Type B pancreatic cell (in vitro differentiated cells): ENCODE measurements around the gene RWDD1. TPM values are rescaled to one million over a fixed set of nuclear protein-coding genes. Genes with fewer than 3 reads are reported as not detected.

Experiments used
- DNase-seq: peaks from one replicate; pipeline ENCODE4 v3.0.0; 2021; ENCODE audit warnings: mixed read lengths; ENCODE audit not compliant: unreplicated experiment; ENCODE audit errors: extremely low spot score
- H3K27ac Mint-ChIP-seq: 2 replicates; pipeline ENCODE4 v1.8.0; 2021; ENCODE audit warnings: mild to moderate bottlenecking, mixed read lengths
- H3K27me3 Mint-ChIP-seq: 2 replicates; pipeline ENCODE4 v1.8.0; 2021; ENCODE audit warnings: mixed read lengths
- H3K36me3 Mint-ChIP-seq: 2 replicates; pipeline ENCODE4 v1.8.0; 2021; ENCODE audit warnings: mixed read lengths
- H3K4me1 Mint-ChIP-seq: one replicate; pipeline ENCODE4 v1.8.0; 2021; ENCODE audit warnings: mixed read lengths; ENCODE audit not compliant: unreplicated experiment
- H3K4me3 Mint-ChIP-seq: 2 replicates; pipeline ENCODE4 v1.8.0; 2021; ENCODE audit warnings: mild to moderate bottlenecking, mixed read lengths
- H3K9me3 Mint-ChIP-seq: 2 replicates; pipeline ENCODE4 v1.8.0; 2021; ENCODE audit warnings: mixed read lengths
- total RNA-seq: library from RNA; stranded (reverse); gene quantifications from 2 replicates; pipeline ENCODE4 v1.2.1, GENCODE V29; 2021; ENCODE audit warnings: low replicate concordance
- TF ChIP-seq, protein P1 (sequence below): fragments of 200-600 bp; sonication (generic); conservative IDR thresholded peaks from 2 replicates; pipeline ENCODE4 v1.5.0; 2021; ENCODE audit warnings: antibody characterized with exemption, mild to moderate bottlenecking

Gene RWDD1
- total RNA-seq, 1 donor from 2014 or later: 40.0 TPM

DNA sequence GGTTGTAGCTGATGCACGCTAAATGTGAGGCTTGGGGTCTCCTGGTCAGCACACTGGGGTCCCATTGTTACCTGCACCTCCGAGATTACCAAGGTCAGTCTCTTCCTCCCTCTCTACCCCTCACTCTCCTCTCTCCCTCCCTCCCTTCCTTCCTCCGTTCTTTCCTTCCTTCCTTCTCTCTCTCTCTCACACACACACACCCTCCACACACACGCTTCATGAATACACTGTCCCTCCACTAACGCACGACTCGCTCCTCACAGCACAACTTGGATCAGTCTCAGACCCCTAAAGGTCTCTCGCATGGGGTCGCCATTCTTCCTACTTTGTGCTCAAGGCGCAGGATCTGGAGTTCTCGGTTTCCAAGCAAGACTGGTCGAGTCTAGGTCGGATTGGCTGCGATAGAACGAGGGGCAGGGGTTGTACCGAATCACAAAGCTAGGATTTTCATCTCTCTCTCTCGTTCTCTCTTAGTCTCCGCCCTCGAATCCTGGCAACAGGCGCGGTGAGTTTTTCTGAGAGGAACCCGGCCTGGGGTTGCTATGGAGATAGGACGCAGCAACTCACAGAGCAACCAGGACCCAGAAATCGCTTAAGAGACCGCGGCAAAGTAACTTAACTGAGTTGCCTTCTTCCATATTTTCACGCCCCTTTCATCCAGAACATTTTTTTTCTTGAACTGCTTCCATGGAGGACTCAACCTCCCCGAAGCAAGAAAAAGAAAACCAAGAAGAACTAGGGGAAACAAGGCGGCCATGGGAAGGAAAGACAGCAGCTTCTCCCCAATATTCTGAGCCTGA lies 44.8 kb downstream of the RWDD1 start, which contains the start of gene RSPH4A:
TSS of gene RSPH4A (plus strand) at position 543 of the 800 bp plus-strand sequence. CDS start at position 688, 145 bp downstream.
- H3K9me3 Mint-ChIP-seq: no peaks in the 10 kb centered on the region
- peak within 1 kb of the TSS; percentile 92 for H3K27ac Mint-ChIP-seq
- DNase-seq: peak; percentile 88
- H3K4me3 Mint-ChIP-seq: peak within 1 kb of the TSS; percentile 97
- H3K4me1 Mint-ChIP-seq: peaks cover 11% of the 10 kb centered on the region
- no peaks in the 10 kb centered on the region for H3K36me3 Mint-ChIP-seq
- TF ChIP-seq, protein P1, sequence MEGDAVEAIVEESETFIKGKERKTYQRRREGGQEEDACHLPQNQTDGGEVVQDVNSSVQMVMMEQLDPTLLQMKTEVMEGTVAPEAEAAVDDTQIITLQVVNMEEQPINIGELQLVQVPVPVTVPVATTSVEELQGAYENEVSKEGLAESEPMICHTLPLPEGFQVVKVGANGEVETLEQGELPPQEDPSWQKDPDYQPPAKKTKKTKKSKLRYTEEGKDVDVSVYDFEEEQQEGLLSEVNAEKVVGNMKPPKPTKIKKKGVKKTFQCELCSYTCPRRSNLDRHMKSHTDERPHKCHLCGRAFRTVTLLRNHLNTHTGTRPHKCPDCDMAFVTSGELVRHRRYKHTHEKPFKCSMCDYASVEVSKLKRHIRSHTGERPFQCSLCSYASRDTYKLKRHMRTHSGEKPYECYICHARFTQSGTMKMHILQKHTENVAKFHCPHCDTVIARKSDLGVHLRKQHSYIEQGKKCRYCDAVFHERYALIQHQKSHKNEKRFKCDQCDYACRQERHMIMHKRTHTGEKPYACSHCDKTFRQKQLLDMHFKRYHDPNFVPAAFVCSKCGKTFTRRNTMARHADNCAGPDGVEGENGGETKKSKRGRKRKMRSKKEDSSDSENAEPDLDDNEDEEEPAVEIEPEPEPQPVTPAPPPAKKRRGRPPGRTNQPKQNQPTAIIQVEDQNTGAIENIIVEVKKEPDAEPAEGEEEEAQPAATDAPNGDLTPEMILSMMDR: peak; percentile 15
- H3K27me3 Mint-ChIP-seq: peaks cover 26% of the 10 kb centered on the region

DNA sequence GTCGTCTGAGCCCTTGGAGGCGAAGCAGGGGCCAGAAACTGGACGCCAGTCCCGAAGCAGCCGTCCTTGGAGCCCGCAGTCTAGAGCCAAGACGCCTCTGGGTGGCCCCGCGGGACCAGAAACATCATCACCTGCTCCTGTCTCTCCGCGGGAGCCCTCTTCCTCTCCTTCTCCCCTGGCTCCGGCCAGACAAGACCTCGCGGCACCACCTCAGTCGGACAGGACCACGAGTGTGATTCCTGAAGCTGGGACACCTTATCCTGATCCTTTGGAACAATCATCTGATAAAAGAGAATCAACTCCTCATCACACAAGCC lies 45.4 kb downstream of the RWDD1 start:
- H3K27ac Mint-ChIP-seq: peak overlapping the region; percentile 92
- peaks cover 26% of the 10 kb centered on the region for H3K27me3 Mint-ChIP-seq
- TF ChIP-seq, protein P1: no peak
- H3K9me3 Mint-ChIP-seq: no peaks in the 10 kb centered on the region
- H3K4me3 Mint-ChIP-seq: peak overlapping the region; percentile 97
- peaks cover 11% of the 10 kb centered on the region for H3K4me1 Mint-ChIP-seq
- DNase-seq: no peak
- H3K36me3 Mint-ChIP-seq: no peaks in the 10 kb centered on the region

DNA sequence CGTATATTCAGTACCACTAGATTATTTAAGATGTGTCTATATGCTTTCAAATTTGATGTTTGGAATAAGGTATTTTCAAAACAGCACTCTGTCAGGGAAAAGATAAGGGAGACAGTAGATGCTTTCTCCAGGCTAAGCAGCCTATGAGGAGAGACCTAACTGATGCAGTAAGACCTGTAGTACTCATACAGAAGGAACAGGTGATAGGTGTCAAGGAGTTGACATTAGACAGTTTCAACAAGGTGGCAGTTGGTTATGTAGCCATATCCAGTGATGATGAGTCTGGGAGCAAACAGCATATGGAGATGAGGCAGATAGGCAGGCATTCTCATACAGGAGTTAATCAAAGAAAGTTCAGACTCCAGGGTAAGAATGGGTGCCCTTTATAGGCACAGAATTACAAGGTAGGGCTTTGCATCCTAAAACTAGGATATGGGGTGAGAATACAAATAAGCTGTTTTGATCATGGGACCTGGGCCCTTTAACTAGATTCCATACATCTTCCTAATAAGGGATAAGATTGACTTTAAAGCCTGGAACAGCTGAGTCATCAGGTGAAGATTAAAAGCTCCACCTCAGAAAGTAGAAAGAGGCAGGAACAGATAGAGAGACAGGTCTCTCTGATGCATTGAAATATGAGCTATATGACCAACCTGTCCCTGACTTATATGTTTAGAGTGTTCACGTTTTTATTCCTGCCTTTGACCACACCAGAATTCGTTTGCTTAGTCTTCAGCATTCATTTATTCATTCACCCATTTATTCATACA lies 52.9 kb downstream of the RWDD1 start:
- Mint-ChIP-seq H3K36me3 (no peaks in the 10 kb centered on the region), H3K4me1 (no peaks in the 10 kb centered on the region), H3K27me3 (no peaks in the 10 kb centered on the region), H3K9me3 (no peaks in the 10 kb centered on the region), H3K27ac (no peak overlapping the region), H3K4me3 (no peak overlapping the region)
- TF ChIP-seq, protein P1: no peak
- no peak for DNase-seq

DNA sequence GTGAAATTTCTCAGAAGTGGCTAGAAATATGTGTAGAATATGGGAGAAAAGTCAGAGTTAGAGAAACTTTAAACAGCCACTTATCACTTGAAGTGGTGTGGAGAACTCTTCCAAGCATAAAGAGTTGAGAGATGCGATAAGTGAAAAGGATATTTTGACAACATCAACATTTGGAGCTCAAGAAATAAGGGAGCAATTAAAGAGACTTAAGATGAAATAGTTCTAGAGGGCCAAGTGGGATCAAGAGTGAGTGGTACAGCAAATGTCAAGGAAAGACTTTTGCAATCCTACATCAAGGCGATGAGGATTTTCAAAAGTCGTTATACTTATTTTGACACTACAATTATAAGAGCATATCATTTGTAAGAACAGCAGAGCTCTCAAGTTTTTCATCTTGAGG lies 54.6 kb downstream of the RWDD1 start:
- no peak overlapping the region for H3K4me3 Mint-ChIP-seq
- no peaks in the 10 kb centered on the region for H3K36me3 Mint-ChIP-seq
- H3K27ac Mint-ChIP-seq: no peak overlapping the region
- TF ChIP-seq, protein P1: no peak
- H3K4me1 Mint-ChIP-seq: no peaks in the 10 kb centered on the region
- DNase-seq: no peak
- H3K9me3 Mint-ChIP-seq: no peaks in the 10 kb centered on the region
- H3K27me3 Mint-ChIP-seq: no peaks in the 10 kb centered on the region

DNA sequence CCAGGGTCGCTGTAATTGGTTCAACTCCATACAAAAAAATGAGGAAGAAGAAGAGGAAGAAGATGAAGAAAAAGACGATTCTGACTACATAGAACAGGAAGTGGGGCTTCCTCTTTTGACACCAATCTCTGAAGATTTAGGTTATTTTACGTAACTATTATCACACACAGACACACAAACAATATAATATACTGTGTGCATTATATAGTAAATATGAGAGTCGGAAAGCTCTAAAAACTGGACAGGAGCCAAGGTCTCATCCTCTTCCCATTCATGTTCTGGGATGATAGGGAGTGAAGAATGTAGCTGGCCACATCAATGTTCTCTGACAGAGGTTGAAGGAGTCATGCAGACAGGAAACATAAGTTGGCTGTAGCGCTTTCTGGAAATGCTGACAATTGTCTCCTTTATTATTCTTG lies 58.3 kb downstream of the RWDD1 start:
- TF ChIP-seq, protein P1: no peak
- no peaks in the 10 kb centered on the region for H3K27me3 Mint-ChIP-seq
- no peak overlapping the region for H3K4me3 Mint-ChIP-seq
- peaks cover 5% of the 10 kb centered on the region for H3K36me3 Mint-ChIP-seq
- DNase-seq: no peak
- no peaks in the 10 kb centered on the region for H3K4me1 Mint-ChIP-seq
- no peaks in the 10 kb centered on the region for H3K9me3 Mint-ChIP-seq
- no peak overlapping the region for H3K27ac Mint-ChIP-seq
